Kidney (tissue), 14 donors: ENCODE results near the gene CLEC18B. TPM values are rescaled to one million over a fixed set of nuclear protein-coding genes. Genes with fewer than 3 reads are reported as not detected.
A peak's percentile ranks its signal among the peaks of the same experiment; 100 is the strongest.
"Not testable (repeated sequence)": the region's sequence is repeated elsewhere in the genome, so short reads cannot be mapped to it uniquely, and the experiment has no call there.

ENCODE experiments used
- DNase-seq, 5 donors: peaks; one replicate each; pipeline ENCODE4 v3.0.0-alpha.2; 2013 to 2020
- FAIRE-seq: peaks from 2 replicates; lab custom pipeline; 2012; peaks lifted over from hg19 to GRCh38; lab: Jason Lieb, UNC
- H3K27ac ChIP-seq, 2 donors: one replicate each; pipeline ENCODE4 v1.7.0; 2013; ENCODE audit warnings: low read depth in 2 of 2, low read length in 2 of 2, inconsistent platforms in 1 of 2
- H3K27me3 ChIP-seq: one replicate; pipeline ENCODE4 v1.7.1; 2013; ENCODE audit warnings: low read length, inconsistent platforms; ENCODE audit not compliant: control insufficient read depth, insufficient read depth
- H3K36me3 ChIP-seq, 3 donors: one replicate each; pipeline versions ENCODE4 v1.7.0 to v1.7.1; 2013; ENCODE audit warnings: low read length in 3 of 3, control low read depth in 1 of 3, inconsistent platforms in 1 of 3; ENCODE audit not compliant: insufficient read depth in 3 of 3, control insufficient read depth in 2 of 3
- H3K4me1 ChIP-seq, 3 donors: one replicate each; pipeline versions ENCODE4 v1.7.0 to v1.7.1; 2013; ENCODE audit warnings: low read length in 3 of 3, inconsistent platforms in 1 of 3, low read depth in 1 of 3; ENCODE audit not compliant: control insufficient read depth in 2 of 3, insufficient read depth in 2 of 3
- H3K4me3 ChIP-seq, 3 donors: one replicate each; pipeline versions ENCODE4 v1.7.0 to v1.8.1; 2013; ENCODE audit warnings: low read length in 3 of 3, control low read depth in 1 of 3, inconsistent platforms in 1 of 3
- H3K9ac ChIP-seq, 3 donors: one replicate each; pipeline versions ENCODE4 v1.7.0 to v1.7.1; 2013; ENCODE audit warnings: low read length in 3 of 3, control low read depth in 1 of 3, inconsistent platforms in 1 of 3
- H3K9me3 ChIP-seq, 3 donors: one replicate each; pipeline versions ENCODE4 v1.7.0 to v1.7.1; 2013; ENCODE audit warnings: low read length in 3 of 3, control low read depth in 1 of 3, inconsistent platforms in 1 of 3; ENCODE audit not compliant: control insufficient read depth in 2 of 3, insufficient read depth in 1 of 3
- intact Hi-C: fragments of 100-400 bp; cut with DNase I; formaldehyde crosslinking; loops from one replicate; pipeline ENCODE4 v1.11.1; 2022
- polyA plus RNA-seq: library from polyadenylated mRNA; stranded (reverse); fragments of 350-450 nt; fragmentation: Illumina TruSeq; extraction: RNeasy Lipid Tissue Mini Kit (QIAGEN cat#74804); gene quantifications from one replicate; pipeline ENCODE4 v1.2.3, GENCODE V29; 2014; ENCODE audit warnings: low read depth, low replicate concordance; ENCODE audit not compliant: insufficient read depth
- total RNA-seq: library from RNA; stranded (reverse); fragmentation: NEBNext Ultra II Directional; extraction: Animal tissue kit (Norgen Biotek cat#: 25700); gene quantifications from one replicate; pipeline ENCODE4 v1.2.1, GENCODE V29; 2021
- TF ChIP-seq, protein P1 (sequence below): IDR thresholded peaks from 3 replicates; pipeline ENCODE4 v1.5.1; 2012; ENCODE audit warnings: mild to moderate bottlenecking, moderate library complexity, borderline replicate concordance; ENCODE audit not compliant: insufficient read depth; ENCODE audit errors: extremely low read depth
- donor health status: control.
- donor health status: control.
- donor health status: control.
- donor health status: control.
- donor health status: control.
- donor health status: DM: yes; HTN: yes; CAD: no.
- donor health status: Normal renal cell carcinoma (clear cell type).

CLEC18B gene
- total and polyA plus RNA-seq, 2 donors from 2014 or later: 5.3 to 46.1 TPM

DNA sequence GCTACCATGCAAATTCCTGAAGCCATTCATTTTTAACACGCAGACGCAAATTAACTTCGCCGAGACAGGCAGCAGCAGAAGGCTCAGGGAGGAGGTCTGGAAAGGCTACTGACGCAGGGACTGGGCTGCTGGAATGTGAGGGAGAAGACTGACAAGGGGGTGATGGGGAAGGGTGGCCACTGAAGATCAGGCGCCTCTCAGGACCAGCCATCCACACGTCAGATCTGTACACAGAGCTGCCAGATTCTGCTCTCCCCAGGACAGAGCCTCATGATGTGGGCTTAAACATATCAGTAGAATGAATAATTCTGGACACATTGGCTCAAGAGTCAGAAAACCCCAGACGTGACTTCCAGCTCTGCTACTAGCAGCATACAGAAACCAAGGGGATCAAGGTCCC is 25.6 kb upstream of the CLEC18B start:
- no peak for DNase-seq
- intact Hi-C loops: no loop called here
- TF ChIP-seq, protein P1, sequence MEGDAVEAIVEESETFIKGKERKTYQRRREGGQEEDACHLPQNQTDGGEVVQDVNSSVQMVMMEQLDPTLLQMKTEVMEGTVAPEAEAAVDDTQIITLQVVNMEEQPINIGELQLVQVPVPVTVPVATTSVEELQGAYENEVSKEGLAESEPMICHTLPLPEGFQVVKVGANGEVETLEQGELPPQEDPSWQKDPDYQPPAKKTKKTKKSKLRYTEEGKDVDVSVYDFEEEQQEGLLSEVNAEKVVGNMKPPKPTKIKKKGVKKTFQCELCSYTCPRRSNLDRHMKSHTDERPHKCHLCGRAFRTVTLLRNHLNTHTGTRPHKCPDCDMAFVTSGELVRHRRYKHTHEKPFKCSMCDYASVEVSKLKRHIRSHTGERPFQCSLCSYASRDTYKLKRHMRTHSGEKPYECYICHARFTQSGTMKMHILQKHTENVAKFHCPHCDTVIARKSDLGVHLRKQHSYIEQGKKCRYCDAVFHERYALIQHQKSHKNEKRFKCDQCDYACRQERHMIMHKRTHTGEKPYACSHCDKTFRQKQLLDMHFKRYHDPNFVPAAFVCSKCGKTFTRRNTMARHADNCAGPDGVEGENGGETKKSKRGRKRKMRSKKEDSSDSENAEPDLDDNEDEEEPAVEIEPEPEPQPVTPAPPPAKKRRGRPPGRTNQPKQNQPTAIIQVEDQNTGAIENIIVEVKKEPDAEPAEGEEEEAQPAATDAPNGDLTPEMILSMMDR: no peak
- no peak for FAIRE-seq
- H3K36me3 ChIP-seq: peaks cover 0 to 14% (median 11%) of the 10 kb centered on the region in 3 donors
- H3K27ac ChIP-seq: no peak overlapping the region
- peaks cover 0 to 11% (median 5%) of the 10 kb centered on the region in 3 donors for H3K4me1 ChIP-seq
- no peak overlapping the region for H3K9ac ChIP-seq
- no peaks in the 10 kb centered on the region for H3K9me3 ChIP-seq
- no peak overlapping the region for H3K4me3 ChIP-seq
- H3K27me3 ChIP-seq: no peaks in the 10 kb centered on the region

DNA sequence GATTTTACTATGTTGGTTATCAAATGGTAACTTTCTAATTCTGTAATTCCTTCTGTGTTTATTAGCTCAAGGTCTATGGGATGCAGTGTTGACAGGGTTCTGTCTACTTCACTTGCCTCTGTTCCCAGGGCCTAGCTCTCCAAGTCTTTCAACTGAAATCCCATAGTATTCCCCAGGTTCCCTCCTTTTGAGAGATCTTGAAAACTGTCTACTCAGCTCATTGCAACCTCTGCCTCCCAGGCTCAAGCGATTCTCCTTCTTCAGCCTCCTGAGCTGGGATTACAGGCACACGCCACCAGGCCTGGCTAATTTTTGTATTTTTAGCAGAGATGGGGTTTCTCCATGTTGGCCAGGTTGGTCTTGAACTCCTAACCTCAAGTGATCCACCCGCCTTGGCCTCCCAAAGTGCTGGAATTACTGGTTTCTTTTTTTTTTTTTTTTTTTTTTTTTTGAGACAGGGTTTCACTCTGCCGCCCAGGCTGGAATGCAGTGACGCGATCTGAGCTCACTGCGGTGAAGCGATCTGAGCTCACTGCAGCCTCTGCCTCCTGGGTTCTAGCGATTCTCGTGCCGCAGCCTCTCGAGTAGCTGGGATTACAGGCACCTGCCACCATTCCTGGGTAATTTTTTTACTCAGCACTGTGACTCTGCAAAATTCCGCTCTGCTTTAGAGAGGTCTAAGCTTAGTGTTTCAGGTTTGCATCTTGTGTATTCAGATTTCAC is 22.5 kb upstream of the CLEC18B start:
- H3K9ac ChIP-seq, H3K27ac ChIP-seq, H3K4me1 ChIP-seq, H3K27me3 ChIP-seq, intact Hi-C loops, DNase-seq, FAIRE-seq, H3K4me3 ChIP-seq, H3K9me3 ChIP-seq: not testable (repeated sequence)
- peaks cover 0 to 14% (median 2%) of the 10 kb centered on the region in 3 donors for H3K36me3 ChIP-seq

GRCh38 chr16:74439685-74440084 is 18.4 kb upstream of the CLEC18B start:
- Histone ChIP-seq H3K4me3 (no peak overlapping the region), H3K27me3 (no peaks in the 10 kb centered on the region), H3K9me3 (no peaks in the 10 kb centered on the region), H3K27ac (no peak overlapping the region), H3K9ac (no peak overlapping the region), H3K36me3 (peaks cover 0 to 13% (median 4%) of the 10 kb centered on the region in 3 donors), H3K4me1 (peaks cover 0 to 6% (median 3%) of the 10 kb centered on the region in 3 donors)
- TF ChIP-seq, protein P1: no peak
- intact Hi-C loops: no loop called here
- no peak for DNase-seq
- no peak for FAIRE-seq

DNA sequence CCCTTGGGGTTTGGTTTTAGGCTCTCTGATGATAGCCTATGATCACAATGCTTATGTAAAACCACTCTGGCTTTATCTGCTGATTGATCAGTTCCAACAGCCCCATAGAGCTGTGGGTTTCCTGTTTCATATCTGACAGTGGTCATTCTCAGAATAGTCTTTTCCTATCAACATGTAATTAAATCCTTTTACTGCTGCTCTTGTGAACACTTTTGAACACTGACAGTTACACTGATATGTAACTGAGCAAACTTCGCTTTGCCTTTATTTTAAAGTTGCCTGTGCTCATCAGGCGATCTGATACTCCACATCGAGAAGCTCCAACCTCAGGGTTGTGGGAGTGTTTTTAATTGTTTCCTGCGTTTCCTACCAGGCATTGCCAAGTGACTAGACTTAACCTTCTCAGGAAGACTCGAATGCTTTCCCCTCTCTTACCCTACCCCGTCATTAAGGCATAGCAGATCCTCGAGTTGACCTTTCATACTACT is 17.3 kb upstream of the CLEC18B start:
- Histone ChIP-seq H3K4me3 (no peak overlapping the region), H3K4me1 (peaks cover 0 to 6% (median 3%) of the 10 kb centered on the region in 3 donors), H3K36me3 (peaks cover 0 to 13% (median 4%) of the 10 kb centered on the region in 3 donors), H3K27ac (no peak overlapping the region), H3K9ac (no peak overlapping the region), H3K9me3 (no peaks in the 10 kb centered on the region), H3K27me3 (no peaks in the 10 kb centered on the region)
- TF ChIP-seq, protein P1: no peak
- intact Hi-C loops: no loop called here
- peak in 2 of 5 donors; percentile 24 to 30 for DNase-seq
- no peak for FAIRE-seq
